Measurements from ENCODE around the gene BRCA1.

BRCA1 gene

DNA sequence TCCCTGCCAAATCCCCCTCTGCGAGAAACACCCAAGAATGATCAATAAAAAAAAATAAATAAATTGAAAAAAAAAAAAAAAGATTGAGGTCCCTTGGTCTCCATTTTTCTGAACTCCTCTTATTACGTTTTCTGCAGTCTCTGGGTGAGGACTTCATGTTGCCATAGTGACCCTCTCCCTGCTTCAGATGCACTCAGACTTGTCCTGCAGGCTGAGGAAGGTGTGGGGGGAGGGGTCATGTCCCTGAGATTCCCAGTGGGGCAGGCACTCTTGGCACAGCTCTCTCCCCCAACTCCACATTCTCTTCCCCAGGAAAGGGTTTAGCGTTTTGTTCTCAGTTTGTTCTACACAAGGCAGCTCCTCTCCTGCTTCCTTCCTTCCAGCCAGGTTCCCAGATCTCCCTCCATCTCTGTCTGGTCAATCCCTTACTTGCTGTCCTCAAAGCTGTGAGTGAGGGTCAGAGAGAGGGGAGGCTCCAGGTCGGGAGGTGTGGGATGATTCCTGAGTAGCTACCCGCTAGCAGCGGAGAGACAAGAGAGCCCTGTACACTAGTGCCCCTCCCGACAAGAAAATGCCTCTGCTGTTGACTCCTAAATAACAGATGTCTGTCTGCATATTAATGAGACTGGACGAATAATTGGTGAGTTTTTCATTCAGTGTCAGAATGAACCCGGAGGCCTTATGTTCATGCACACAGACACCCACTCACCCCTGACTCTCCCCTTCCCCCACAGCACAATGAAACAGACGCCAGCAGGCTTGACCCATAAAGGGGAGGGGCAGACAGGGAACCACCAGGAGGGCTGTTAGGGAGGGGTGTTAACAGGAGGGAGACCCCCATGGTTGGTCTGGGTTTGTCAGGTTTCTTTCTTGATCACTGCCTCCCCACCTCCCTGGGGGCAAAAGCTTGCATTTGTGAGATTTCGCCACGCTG lies 90.9 kb downstream of the BRCA1 start:
- H3K4me3 ChIP-seq (ENCODE audit: low read depth, low read length), result no peak overlapping the region

DNA sequence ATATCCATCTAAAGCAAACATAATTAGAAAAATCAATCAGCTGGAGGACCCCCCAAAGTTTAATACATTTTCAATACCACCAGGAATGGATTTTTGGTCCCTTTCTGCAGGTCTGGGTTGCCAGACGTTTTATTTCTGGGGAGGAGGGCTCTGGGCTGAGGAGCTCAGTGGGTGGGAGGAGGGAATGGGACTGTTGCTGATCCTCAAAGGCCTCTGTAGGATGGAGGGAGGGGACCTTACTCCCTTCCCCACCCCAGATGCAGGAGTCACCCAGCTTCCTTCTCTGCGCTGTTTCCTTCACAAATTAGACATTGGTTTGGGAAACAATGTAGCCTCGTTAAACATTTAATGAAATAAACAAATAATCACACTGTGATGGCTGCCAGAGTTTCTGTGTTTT lies 93.5 kb downstream of the BRCA1 start:
- no peak for DNase-seq (ENCODE audit: low read depth)
- H3K4me3 ChIP-seq (ENCODE audit: low read depth, low read length), result no peak overlapping the region
- TF ChIP-seq, protein P1, sequence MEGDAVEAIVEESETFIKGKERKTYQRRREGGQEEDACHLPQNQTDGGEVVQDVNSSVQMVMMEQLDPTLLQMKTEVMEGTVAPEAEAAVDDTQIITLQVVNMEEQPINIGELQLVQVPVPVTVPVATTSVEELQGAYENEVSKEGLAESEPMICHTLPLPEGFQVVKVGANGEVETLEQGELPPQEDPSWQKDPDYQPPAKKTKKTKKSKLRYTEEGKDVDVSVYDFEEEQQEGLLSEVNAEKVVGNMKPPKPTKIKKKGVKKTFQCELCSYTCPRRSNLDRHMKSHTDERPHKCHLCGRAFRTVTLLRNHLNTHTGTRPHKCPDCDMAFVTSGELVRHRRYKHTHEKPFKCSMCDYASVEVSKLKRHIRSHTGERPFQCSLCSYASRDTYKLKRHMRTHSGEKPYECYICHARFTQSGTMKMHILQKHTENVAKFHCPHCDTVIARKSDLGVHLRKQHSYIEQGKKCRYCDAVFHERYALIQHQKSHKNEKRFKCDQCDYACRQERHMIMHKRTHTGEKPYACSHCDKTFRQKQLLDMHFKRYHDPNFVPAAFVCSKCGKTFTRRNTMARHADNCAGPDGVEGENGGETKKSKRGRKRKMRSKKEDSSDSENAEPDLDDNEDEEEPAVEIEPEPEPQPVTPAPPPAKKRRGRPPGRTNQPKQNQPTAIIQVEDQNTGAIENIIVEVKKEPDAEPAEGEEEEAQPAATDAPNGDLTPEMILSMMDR (IDR thresholded peaks at IDR 0.05; ENCODE audit: insufficient read depth, low read depth, low read length, missing control alignments), result no peak

More for the DNA sequence above, 90.9 kb downstream of the BRCA1 start:
- DNase-seq (ENCODE audit: low read depth), result no peak
- TF ChIP-seq, protein P1 (IDR thresholded peaks at IDR 0.05; ENCODE audit: insufficient read depth, low read depth, low read length, missing control alignments), result no peak

DNA sequence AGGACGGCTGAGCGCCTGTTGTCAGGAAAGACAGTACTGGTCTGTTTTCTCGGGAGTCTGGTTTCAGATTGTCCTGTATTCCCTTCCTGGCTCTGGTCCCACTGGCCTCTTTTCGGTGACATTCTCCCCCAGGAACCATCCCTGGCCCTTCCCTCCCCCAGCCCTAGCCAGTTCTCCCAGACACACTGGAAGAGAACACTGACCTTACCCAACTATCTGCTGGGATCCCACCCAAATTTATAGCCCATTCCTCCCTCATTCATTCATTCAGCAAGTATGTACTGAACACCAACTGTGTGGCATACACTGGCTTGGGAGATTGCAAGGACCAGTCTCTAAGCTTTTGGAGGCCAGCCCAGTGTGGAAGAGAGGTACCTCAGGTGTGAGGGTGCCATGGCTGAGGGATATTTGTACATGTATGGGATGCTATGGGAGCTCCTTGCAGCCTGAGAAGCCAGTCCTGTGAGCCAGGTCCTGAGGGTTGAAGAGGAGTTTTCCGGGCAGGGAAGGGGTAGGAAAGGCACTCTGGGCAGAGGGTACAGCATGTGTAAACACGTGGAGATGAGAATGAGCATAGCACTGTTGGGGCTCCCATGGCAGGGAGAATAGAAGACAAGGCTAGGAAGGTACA lies 94.9 kb downstream of the BRCA1 start:
- no peak overlapping the region for H3K4me3 ChIP-seq (ENCODE audit: low read depth, low read length)
- no peak for DNase-seq (ENCODE audit: low read depth)
- TF ChIP-seq, protein P1 (IDR thresholded peaks at IDR 0.05; ENCODE audit: insufficient read depth, low read depth, low read length, missing control alignments), result no peak

DNA sequence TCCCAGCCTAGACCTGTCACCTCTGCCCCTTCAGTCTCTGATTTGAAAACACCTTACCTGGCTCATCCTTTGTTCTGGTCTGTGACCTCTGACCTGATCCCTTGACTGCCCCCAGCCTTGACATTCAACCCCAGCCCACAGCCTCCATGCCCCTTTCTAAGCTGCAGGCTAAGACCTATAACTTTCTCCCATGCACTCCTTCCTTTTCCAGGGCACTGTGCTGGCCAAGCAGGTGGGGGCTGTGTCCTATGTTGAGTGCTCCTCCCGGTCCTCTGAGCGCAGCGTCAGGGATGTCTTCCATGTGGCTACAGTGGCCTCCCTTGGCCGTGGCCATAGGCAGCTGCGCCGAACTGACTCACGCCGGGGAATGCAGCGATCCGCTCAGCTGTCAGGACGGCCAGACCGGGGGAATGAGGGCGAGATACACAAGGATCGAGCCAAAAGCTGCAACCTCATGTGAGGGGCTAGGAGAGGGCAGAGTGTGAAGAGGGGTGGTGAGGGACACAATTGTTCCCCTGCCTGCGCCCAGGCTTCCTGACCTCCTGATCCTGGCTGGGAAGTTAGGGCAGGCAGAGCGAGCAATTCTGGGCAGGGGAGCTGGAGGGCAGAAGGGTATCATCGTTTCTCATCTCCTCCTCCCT lies 96.8 kb downstream of the BRCA1 start:
- H3K4me3 ChIP-seq (ENCODE audit: low read depth, low read length), result no peak overlapping the region
- TF ChIP-seq, protein P1 (IDR thresholded peaks at IDR 0.05; ENCODE audit: insufficient read depth, low read depth, low read length, missing control alignments), result no peak
- no peak for DNase-seq (ENCODE audit: low read depth)

DNA sequence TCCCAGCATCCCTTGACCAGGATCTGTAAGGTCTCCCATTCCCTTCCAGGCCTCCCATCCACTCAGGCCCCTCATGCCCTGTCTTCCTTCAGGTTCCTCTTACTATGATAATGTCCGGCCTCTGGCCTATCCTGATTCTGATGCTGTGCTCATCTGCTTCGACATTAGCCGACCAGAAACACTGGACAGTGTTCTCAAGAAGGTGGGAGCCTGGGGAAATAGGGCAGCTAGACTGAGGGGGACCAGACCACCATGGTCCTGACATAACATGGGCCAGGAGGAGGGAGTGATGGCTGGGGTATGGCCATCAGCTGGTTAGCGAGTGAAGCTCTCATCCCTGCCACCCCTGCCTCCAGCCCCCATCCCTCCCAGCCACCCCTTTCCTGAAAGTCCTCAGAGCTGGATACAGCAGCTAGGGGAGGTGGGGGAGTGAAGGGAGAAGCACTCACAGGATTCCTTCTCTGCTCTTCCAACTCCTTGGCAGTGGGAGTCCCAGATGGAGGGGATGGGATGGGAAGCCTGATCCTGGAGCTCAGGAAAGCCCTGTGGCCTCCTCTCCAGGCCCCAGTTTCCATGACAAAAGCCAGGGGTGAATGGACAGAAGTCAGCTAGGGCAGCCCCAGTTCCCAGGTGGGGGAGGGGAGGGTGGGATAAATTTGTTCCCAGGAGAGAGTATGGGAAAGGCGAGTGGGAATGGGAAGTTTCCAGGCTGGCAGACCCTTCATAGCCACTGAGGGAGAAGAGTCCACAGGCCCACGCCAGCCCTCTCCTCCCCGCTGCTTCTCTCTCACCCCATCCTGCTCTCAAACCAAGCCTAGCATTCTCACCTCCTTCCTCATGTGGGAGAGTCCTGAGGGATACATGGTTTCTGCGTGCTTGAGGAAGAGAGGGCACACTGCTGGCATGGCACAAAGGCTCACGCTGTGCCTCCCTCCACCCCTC lies 97.8 kb downstream of the BRCA1 start:
- DNase-seq (ENCODE audit: low read depth), result no peak
- no peak overlapping the region for H3K4me3 ChIP-seq (ENCODE audit: low read depth, low read length)
- TF ChIP-seq, protein P1 (IDR thresholded peaks at IDR 0.05; ENCODE audit: insufficient read depth, low read depth, low read length, missing control alignments), result no peak

DNA sequence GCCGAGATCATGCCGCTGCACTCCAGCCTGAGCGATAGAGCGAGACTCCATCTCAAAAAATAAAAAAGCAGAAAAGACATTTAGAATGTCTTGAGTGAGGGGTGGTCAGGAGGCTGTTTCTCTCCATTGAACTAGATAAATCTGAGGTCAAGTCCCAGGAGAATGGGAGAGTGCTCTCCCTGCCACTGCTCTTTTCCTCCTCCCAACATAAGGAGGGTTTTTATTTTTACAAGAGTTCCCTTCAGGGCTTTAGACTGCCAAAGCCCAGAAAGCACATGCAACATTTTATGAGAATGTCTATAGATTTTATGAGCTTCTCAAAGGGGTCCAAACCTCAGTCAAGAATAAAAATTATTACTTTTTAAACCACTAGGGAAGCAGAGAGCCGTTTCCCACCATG lies 98.6 kb downstream of the BRCA1 start:
- TF ChIP-seq, protein P1 (IDR thresholded peaks at IDR 0.05; ENCODE audit: insufficient read depth, low read depth, low read length, missing control alignments), result no peak
- H3K4me3 ChIP-seq (ENCODE audit: low read depth, low read length), result no peak overlapping the region
- DNase-seq (ENCODE audit: low read depth), result no peak
